ENCODE measurements around the gene CNTN2.

The CNTN2 gene

DNA sequence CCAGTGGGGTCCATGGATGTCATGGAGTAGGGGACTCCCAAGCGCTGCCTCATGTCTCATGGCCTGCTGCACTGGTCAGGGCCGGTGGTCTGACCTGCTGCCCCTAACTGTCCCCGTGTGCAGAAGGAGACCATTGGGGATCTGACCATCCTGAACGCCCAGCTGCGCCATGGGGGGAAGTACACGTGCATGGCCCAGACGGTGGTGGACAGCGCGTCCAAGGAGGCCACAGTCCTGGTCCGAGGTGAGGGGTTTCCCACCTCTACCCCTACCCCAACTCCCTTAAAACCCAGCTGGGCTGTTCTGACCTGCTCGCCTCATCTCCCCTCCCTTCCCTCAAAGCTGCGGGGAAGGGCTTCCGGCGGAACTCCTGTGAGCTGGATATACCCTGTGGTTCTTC, 22.7 kb downstream of the CNTN2 start:
- no peak overlapping the region for H3K27ac ChIP-seq
- TF ChIP-seq, protein P1, sequence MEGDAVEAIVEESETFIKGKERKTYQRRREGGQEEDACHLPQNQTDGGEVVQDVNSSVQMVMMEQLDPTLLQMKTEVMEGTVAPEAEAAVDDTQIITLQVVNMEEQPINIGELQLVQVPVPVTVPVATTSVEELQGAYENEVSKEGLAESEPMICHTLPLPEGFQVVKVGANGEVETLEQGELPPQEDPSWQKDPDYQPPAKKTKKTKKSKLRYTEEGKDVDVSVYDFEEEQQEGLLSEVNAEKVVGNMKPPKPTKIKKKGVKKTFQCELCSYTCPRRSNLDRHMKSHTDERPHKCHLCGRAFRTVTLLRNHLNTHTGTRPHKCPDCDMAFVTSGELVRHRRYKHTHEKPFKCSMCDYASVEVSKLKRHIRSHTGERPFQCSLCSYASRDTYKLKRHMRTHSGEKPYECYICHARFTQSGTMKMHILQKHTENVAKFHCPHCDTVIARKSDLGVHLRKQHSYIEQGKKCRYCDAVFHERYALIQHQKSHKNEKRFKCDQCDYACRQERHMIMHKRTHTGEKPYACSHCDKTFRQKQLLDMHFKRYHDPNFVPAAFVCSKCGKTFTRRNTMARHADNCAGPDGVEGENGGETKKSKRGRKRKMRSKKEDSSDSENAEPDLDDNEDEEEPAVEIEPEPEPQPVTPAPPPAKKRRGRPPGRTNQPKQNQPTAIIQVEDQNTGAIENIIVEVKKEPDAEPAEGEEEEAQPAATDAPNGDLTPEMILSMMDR (conservative IDR thresholded peaks at IDR 0.05), result no peak
- TF ChIP-seq ZFX (IDR thresholded peaks at IDR 0.05), result no peak

DNA sequence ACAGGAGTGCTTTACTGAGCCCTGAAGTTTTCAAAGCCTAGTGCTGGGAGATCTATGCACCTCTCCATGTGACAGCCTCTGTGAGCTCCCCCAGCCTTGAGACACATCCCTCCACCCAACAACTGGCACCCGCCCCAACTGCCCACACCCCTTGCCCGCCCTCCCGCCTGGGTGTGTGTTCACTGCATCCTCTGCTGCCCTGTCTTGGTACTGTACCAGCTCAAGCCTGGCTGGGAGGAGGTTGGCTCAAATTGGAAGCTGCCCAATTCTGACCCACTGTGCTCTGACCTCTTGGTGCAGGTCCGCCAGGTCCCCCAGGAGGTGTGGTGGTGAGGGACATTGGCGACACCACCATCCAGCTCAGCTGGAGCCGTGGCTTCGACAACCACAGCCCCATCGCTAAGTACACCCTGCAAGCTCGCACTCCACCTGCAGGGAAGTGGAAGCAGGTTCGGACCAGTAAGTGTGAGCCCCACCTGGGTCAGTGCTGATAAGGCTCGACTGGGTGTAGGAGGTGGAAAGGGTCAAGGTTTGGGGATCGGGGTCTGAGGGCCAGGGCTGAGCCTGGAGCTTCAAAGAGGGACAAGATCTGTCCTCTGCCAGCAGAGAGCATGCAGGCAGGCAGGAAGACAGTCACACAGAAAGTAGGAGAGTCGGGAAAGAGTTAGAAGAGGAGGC, 23.3 kb downstream of the CNTN2 start:
- H3K27ac ChIP-seq, result no peak overlapping the region
- TF ChIP-seq, protein P1 (conservative IDR thresholded peaks at IDR 0.05), result no peak
- TF ChIP-seq ZFX (IDR thresholded peaks at IDR 0.05), result no peak

DNA sequence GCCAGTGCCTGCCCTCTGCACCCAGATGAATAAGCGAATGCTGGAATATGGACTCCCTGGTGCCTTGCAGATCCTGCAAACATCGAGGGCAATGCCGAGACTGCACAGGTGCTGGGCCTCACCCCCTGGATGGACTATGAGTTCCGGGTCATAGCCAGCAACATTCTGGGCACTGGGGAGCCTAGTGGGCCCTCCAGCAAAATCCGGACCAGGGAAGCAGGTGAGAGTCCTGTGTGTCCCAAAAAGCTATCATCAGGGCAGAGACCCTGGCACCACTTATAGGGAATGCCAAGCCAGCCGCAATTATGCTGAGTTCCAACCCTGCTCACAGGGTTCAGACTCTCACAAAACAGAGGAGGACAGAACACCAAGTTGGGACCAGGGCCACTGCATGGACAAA, 24.0 kb downstream of the CNTN2 start:
- no peak overlapping the region for H3K27ac ChIP-seq
- no peak for TF ChIP-seq ZFX (IDR thresholded peaks at IDR 0.05)
- TF ChIP-seq, protein P1 (conservative IDR thresholded peaks at IDR 0.05), result no peak

DNA sequence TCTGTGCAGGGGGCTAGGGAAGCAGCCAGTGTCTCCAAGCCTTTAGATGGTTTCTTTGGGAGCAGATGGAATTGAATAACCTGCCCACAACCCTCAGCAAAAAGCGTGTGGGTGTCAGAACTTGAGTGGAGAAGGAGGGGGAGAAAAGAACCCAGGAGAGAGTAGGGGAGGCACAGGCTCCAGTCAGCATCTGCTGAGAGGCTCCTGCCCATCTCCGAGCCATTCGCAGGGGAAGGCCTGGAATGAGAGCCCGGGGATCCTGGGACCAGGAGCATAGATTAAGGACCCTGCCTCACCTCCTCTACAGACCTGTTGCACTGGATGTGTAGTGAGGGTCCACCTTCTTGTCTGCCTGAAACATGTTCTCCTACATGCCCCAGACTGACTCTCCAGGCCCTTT, 25.0 kb downstream of the CNTN2 start:
- TF ChIP-seq, protein P1 (conservative IDR thresholded peaks at IDR 0.05), result no peak
- TF ChIP-seq ZFX (IDR thresholded peaks at IDR 0.05), result no peak
- H3K27ac ChIP-seq, result no peak overlapping the region

DNA sequence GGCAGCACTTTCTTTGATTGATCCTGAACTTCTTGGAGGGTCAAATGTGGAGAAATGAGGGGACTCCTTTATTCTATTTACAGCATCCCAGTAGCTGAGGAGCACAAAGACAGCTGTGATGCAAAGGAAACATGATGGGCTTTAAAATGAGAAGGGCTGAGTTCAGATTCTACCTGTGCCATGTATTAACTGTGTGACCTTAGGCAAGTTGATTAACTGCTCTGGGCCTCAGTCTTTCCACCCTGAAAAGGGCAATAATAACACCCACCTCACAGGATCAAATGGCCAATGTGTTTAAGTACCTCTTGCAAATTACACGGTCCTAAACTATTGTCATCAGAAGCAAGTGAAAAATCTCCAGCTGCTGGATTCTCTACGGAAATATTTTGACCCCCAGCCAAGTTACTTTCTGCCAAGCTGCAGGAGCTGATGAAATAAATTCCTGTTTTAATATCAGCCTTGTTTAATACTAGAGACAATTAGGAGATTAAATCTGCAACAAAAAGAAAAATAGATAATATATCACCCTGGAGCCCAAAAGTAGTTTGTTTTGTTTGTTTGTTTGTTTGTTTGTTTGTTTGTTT, 25.5 kb downstream of the CNTN2 start:
- no peak overlapping the region for H3K27ac ChIP-seq
- TF ChIP-seq, protein P1 (conservative IDR thresholded peaks at IDR 0.05), result no peak

DNA sequence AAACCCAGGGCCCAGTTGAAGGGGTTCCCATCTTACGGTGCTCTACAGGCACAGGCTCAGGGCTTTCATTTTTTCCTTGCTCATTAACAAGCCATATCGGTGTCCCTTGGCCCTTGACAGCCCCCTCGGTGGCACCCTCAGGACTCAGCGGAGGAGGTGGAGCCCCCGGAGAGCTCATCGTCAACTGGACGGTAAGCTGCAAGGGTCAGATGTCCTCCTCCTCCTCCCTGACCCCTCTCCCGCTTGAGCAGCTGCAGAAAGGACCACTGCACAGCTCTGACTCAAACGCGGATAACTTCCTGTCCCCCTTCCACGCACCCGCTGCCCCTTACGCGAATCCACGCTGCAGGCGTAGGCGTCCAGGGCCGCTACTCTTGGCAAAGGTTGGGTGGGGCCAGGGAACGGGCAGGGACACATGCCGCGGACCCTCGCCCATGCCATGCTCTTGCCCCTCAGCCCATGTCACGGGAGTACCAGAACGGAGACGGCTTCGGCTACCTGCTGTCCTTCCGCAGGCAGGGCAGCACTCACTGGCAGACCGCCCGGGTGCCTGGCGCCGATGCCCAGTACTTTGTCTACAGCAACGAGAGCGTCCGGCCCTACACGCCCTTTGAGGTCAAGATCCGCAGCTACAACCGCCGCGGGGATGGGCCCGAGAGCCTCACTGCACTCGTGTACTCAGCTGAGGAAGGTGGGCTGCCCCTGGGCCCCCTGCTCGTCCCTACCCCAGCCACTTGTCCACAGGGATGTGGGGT, 26.5 kb downstream of the CNTN2 start:
- H3K27ac ChIP-seq, result no peak overlapping the region
- no peak for TF ChIP-seq ZFX (IDR thresholded peaks at IDR 0.05)
- TF ChIP-seq, protein P1 (conservative IDR thresholded peaks at IDR 0.05), result no peak

DNA sequence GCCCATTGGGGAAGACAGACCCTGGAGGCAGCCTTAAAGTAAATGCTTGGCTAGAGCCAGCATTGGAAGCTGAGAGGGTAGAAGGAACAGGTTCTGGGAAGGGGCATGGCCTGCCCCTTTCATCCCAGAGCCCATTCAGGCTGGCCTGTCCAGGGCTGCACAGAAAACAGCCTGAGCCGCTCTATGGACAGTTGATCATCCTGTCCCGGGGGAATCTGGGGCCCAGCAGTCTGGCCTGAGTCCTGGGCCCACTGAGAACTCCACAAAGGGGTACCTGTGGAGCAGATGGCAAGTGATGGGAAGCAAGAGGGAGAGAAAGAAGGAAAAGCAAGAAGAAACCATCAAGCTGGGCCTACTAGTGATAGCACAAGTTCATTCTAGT, 28.0 kb downstream of the CNTN2 start:
- H3K27ac ChIP-seq, result no peak overlapping the region
- TF ChIP-seq ZFX (IDR thresholded peaks at IDR 0.05), result no peak
- TF ChIP-seq, protein P1 (conservative IDR thresholded peaks at IDR 0.05), result no peak
